ENCODE measurements around the gene SNRNP40.

The SNRNP40 gene

DNA sequence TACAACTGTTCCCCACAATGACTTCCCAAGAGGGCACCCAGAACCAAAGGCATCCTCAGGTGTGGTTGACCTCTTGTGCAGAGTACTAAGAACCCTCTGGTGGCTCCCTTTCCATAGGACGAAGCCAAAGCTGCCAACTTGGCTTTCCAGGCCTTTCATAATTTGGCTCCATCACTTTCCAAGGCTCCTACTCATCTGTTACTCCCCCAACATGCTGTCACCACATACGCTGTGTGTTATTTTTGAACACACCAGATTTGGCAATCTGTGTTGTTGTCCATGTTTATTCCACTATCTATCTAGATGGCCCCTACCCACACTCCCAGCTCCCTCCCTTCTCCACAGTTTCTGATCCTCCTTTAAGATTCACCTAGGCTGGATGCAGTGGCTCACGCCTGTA lies 46.7 kb downstream of the SNRNP40 start:
- no peak overlapping the region for H3K4me3 ChIP-seq (ENCODE audit: low read depth, low read length)
- TF ChIP-seq, protein P1, sequence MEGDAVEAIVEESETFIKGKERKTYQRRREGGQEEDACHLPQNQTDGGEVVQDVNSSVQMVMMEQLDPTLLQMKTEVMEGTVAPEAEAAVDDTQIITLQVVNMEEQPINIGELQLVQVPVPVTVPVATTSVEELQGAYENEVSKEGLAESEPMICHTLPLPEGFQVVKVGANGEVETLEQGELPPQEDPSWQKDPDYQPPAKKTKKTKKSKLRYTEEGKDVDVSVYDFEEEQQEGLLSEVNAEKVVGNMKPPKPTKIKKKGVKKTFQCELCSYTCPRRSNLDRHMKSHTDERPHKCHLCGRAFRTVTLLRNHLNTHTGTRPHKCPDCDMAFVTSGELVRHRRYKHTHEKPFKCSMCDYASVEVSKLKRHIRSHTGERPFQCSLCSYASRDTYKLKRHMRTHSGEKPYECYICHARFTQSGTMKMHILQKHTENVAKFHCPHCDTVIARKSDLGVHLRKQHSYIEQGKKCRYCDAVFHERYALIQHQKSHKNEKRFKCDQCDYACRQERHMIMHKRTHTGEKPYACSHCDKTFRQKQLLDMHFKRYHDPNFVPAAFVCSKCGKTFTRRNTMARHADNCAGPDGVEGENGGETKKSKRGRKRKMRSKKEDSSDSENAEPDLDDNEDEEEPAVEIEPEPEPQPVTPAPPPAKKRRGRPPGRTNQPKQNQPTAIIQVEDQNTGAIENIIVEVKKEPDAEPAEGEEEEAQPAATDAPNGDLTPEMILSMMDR (IDR thresholded peaks at IDR 0.05; ENCODE audit: low read depth, low read length, missing control alignments) = no peak
- in situ Hi-C loops (cut with HindIII; ENCODE audit: low sequenced_read_pairs) = no loop called here
- no peak for DNase-seq (ENCODE audit: low read depth)

DNA sequence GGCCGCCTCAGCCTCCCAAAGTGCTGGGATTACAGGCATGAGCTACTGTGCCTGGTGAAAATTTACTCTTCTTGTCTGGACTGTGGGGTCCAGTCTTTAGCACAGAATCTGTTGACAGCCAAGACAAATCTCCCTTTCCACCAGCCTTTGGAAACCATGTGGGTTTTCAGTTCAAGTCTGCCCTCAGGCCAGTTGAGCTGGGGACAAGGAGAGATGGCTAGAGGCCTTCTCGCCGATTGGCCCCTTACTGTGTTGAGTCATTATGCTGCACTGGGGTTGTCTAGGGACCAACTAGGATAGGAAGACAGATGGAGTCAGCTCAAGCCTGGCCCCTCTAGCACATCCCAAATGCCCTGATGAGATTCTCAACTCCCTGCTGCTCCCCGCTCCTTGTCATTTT lies 48.3 kb downstream of the SNRNP40 start:
- TF ChIP-seq, protein P1 (IDR thresholded peaks at IDR 0.05; ENCODE audit: low read depth, low read length, missing control alignments) = no peak
- H3K4me3 ChIP-seq (ENCODE audit: low read depth, low read length) = no peak overlapping the region
- DNase-seq (ENCODE audit: low read depth) = no peak
- in situ Hi-C loops (cut with HindIII; ENCODE audit: low sequenced_read_pairs) = no loop called here

DNA sequence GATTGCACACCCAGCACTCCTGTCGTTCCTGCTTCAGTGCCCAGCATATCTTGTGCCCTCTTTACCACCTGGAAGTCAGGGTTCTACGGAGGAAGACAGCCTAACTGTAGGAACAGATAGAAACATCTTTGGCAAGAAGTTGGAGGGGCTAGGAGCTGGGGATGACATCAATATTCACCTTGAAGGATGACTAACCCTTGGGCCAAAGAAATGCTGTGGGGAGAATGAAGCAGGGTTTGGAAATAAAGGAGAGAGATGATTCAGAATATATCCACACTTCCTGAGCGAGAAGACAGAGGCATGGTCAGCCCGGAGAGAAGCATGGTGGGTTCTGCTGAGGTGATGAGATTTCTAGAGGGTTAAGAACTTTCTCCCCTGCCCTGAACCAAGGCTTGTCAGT lies 52.3 kb downstream of the SNRNP40 start:
- TF ChIP-seq, protein P1 (IDR thresholded peaks at IDR 0.05; ENCODE audit: low read depth, low read length, missing control alignments) = no peak
- no peak overlapping the region for H3K4me3 ChIP-seq (ENCODE audit: low read depth, low read length)
- in situ Hi-C loops (cut with HindIII; ENCODE audit: low sequenced_read_pairs) = no loop called here
- no peak for DNase-seq (ENCODE audit: low read depth)

DNA sequence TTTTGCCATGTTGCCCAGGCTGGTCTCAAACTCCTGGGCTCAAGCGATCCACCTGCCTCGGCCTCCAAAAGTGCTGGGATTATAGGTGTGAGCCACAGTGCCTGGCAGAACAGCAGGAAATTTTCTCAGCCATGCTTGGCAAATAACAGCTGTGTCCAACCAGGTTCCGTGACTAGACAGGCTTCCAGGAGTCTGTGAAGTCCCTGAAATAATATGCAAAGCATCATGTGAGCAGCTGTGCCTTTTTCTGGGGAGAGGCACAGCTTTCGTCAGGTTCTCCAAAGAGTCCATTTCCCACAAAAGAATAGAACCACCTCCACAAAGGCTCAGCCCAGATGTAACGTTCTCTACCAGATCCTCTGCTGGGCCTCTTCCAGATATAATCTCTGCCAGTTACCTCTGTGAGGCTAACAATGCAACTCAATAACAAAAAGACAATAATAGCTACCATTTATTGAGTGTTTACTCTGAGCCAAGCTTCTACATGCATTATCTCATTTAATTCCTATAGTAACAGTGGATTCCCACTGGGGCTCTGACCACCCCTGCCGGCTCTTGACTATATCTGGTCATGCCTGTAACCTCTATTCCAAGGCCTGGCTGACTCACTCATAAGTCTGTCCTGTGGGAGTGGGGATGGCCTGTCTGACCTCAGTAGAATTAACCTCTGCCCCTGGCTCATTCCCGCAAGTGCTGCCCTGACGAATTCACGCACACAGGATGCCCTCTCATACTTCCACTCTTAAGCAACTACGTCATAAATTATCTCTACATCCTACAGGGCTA lies 52.9 kb downstream of the SNRNP40 start:
- DNase-seq (ENCODE audit: low read depth) = no peak
- in situ Hi-C loops (cut with HindIII; ENCODE audit: low sequenced_read_pairs) = no loop called here
- H3K4me3 ChIP-seq (ENCODE audit: low read depth, low read length) = no peak overlapping the region
- TF ChIP-seq, protein P1 (IDR thresholded peaks at IDR 0.05; ENCODE audit: low read depth, low read length, missing control alignments) = no peak

DNA sequence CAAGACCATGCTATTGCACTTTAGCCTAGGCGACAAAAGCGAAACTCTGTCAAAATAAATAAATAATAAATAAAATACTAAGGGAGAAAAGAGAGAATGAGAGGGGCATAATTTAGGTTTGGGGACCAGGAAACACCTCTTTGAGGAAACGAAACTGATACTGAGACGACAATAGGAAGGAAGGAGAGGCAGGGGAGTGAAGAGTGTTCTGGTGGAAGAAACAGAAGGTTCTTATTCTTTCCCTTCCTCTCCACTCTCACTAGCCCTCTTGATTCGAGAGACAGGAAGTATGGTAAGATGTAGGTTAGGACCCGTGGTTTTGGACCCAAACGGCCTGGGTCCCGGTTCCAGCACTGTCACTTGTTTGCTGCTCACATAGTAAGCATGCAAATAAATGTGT lies 55.3 kb downstream of the SNRNP40 start:
- no peak for DNase-seq (ENCODE audit: low read depth)
- in situ Hi-C loops (cut with HindIII; ENCODE audit: low sequenced_read_pairs) = no loop called here
- TF ChIP-seq, protein P1 (IDR thresholded peaks at IDR 0.05; ENCODE audit: low read depth, low read length, missing control alignments) = no peak

DNA sequence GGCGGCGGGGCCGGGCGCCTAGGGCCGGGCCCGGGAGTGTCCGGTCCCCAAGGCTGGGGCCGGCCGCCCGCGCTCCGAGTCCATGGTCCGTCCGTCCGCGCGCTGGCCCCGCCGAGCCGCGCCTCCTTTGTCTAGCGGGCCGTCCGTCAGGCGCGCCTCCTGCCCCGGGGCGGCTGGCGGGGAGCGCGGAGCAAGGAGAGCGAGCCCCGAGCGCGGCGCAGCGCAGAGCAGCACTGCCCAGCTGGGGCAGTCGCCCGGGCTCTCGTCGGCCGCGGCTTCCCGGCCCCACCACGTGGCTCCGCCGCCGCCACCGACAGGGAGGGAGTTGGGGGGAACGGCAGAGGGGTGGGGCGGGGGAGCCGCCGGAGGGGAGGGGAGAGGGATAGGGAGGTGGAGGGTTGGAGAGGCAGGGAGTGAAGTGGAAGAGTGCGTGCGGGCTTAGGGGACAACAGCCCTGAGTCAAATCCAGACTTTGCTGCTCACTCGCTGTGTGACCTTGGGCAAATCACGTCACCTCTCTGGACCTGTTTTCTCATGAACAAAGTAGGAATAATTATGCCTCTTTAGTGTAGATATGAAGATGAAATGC lies 56.8 kb downstream of the SNRNP40 start, which contains the start of gene NKAIN1:
Gene NKAIN1, minus strand, starts transcription at position 235 of the 589 bp plus-strand sequence. CDS start 340 bp downstream, outside the sequence.
- in situ Hi-C loops (cut with HindIII; ENCODE audit: low sequenced_read_pairs) = no loop called here
- H3K4me3 ChIP-seq (ENCODE audit: low read depth, low read length) = peak within 1 kb of the TSS; percentile 21

More for the DNA sequence above, 55.3 kb downstream of the SNRNP40 start:
- no peak overlapping the region for H3K4me3 ChIP-seq (ENCODE audit: low read depth, low read length)

More for the DNA sequence above, 56.8 kb downstream of the SNRNP40 start, which contains the start of gene NKAIN1:
- TF ChIP-seq, protein P1 (IDR thresholded peaks at IDR 0.05; ENCODE audit: low read depth, low read length, missing control alignments) = no peak
- no peak for DNase-seq (ENCODE audit: low read depth)

All from astrocyte of the cerebellum (primary cell).